MM.1S (cell line): ENCODE measurements around the gene PADI4.

Source experiments
- CTCF ChIP-seq: fragments of 300-600 bp; sonication (generic); IDR thresholded peaks from 2 replicates; pipeline ENCODE4 v1.5.1; 2016; ENCODE audit warnings: antibody characterized with exemption, low read length, mixed read lengths
- EZH2 ChIP-seq: fragments of 300-600 bp; sonication (generic); optimal IDR thresholded peaks from 2 replicates; pipeline ENCODE3; 2017; ENCODE audit warnings: low read depth, mild to moderate bottlenecking, antibody characterized with exemption, low read length, mixed read lengths
- EZH2phosphoT487 ChIP-seq: fragments of 300-600 bp; sonication (generic); IDR thresholded peaks from 2 replicates; pipeline ENCODE4 v1.6.1; 2018; ENCODE audit warnings: antibody characterized with exemption, low read length

- TF ChIP-seq CTCF (no peak), EZH2 (no peak), EZH2phosphoT487 (no peak)
These were observed 49.3 kb upstream of the PADI4 start for GRCh38 chr1:17258758-17259130.
